Stimulated activated naive CD4-positive, alpha-beta T cell treated with Interleukin-2 at 50 U/mL for 16 hours (primary cell): ENCODE measurements around the gene FBXL16.
A peak's percentile ranks its signal among the peaks of the same experiment; 100 is the strongest.

Source experiments
- DNase-seq: peaks from one replicate; lab custom pipeline; 2025; lab: John Stamatoyannopoulos, UW

Gene FBXL16

DNA sequence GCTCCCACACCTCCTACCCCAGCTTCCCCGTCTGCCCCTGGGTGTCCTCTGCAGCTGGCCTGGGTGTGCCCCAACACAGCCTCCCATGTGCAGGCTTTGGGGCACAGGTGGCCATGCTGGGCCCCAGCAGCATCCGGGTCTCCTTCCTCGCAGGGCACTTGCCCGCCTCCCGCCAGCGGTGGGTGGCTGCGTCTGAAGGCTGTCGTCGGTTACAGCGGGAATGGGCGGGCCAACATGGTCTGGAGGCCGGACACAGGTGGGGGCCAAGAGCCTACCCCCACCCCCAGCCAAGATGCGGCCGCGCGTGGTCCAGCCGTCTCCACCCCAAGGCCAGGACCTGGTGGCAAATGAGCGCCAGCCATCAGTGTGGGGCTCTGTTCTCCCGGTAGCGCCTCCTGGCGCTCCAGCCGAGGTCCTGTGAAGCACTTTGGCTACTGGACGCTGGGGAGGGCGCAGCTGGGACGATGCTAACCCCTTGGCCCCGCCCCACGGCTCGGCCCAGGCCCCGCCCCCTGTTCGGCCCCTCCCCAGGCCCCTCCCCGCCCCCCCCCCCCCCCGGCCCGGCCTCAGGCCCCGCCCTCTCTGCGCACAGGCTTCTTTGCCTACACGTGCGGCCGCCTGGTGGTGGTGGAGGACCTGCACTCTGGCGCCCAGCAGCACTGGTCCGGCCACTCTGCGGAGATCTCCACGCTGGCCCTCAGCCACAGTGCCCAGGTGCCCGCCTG is 45.0 kb downstream of the FBXL16 start:
- peak; percentile 69 for DNase-seq

DNA sequence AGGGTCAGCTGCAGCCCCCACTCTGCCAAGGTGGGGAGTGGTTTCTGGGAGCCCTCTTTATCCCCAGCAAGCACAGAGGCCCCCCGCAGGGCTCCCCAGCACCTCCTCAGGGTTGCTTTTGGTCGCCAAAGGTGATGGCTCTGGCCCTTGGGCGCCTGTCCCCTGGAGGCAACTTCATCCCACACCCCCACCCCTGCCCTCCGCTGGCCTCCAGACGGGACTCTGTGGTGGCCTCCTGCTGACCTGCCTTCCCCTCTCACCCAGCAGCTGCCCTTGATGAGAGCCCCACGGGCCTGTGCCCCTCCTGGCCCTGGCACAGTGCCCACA is 45.5 kb downstream of the FBXL16 start:
- no peak for DNase-seq

DNA sequence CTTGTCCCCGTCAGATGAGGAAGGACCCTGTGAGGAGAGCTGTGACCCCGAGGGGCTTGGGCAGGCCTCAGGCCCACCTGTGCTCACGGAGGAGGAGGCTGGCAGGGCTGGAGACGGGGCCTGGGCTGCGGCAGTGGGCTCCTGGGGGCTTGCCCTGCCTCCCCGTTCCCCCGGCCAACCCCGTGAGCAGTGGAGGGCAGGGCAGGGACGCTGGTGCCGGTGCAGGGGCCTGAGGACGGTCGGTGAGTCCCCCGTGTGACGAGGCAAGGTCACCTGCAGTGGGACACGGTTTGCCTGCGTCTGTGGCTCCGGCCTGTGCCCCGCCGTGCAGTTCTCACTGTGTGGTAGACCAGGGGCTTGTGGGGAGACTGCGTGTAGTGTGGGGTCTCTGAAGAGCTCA is 46.0 kb downstream of the FBXL16 start:
- DNase-seq = no peak

DNA sequence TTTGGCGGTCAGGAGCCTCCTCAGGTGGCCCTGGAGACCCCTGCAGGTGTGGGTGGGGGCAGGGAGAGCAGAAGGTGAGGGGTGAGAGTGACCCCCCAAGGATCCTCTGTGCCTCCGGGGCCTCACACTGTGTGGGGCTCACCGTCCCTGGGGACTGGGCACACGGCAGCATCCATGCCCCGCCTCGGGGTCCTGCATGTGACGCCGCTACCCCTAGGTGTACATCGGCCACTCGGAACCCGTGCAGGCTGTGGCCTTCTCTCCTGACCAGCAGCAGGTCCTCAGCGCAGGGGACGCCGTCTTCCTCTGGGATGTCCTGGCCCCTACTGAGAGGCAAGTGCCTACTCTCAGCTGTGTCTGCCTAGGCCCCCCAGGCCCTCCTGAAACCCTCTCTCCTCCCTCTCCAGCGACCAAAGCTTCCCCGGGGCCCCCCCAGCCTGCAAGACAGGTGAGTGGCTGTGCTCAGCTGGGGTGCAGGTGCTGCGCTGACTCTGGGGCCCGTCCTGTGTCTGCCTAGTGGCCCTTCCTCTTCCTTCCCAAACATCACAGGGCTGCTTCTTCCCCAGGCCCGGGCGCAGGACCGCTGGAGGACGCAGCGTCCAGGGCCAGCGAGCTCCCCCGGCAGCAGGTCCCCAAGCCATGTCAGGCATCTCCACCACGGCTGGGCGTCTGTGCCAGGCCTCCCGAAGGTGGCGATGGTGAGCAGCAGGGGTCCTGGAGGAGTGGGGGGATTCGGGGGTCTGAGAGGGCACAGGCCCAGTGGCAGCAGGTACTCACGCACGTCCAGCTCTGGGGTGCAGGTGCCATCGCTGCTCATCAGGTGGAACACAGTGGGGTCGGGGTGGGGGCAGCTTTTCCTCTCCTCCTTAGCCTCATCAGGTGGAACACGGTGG is 46.7 kb downstream of the FBXL16 start:
- DNase-seq = no peak

DNA sequence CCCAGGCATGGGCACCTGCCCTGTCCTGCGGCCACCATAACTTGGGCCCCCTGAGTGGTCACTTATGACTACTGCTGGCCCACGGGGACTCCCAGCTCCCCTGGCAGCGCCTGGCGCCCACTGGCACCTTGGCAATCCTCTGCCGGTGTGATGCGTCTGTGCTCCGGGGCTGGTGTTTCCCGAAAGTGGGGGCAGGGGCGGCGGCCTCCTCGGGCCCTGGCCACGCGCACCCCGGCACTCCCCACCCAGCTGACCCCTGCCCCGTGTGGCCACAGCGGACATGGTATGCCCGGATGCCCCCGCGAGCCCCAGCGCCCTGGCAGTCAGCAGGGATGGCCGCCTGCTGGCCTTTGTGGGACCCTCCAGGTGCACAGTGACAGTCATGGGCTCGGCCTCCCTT is 48.1 kb downstream of the FBXL16 start:
- DNase-seq = no peak

DNA sequence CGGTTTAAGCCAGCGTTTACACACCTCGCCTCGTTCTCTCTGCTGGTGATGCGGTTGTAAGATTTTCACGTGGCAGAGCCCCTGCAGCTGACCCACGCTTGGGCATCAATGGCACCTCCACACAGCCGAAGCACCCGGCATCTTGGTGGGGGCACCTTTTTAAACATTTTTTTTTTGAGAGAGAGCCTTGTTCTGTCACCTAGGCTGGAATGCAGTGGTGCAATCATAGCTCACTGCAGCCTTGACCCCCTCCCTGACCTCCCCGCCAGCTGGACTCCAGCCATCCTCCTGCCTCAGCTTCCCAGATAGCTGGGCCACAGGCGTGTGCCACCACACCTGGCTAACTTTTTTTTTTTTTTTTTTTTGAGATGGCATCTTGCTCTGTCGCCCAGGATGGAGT is 51.6 kb downstream of the FBXL16 start:
- DNase-seq = no peak

DNA sequence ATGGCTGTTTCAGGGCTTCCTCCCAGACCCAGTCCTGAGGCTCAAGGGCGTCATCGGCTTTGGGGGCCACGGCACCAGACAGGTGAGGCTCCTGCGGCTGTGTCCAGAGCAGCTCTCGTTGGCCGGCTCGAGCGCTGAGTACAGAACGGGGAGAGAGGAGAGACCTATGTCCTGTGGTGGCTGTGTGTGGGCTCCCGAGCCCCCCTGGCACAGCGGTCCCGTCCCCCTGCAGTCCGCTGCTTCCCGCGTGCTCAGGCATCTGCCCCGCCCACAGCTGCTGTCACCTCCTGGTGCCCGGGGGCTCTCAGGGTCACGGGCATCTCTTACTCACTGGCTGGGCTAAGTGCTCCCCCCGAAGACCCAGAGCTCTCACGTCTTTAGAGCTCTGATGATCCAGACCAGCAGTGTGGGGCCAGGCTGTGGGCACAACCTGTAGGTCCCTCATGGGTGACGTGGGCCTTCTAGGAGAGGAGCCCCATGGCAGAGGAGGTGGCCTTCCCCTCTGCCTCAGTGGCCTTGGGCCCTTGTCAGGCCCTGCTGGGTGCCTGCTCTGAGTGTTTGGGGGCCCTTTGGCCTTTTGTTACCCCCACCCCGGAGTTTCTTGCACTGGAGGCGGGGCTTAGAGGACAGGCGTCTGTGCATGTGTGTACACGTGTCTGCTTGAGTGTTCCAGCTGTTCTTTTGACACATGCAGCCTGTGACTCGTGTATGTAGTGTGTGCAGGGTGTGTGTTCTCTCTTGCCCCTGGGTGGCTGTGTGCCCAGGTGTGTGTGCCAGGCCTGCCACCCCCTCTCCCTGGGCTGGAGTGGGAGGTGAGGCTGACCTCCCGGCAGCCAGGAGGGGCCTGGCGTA is 52.9 kb downstream of the FBXL16 start:
- no peak for DNase-seq

DNA sequence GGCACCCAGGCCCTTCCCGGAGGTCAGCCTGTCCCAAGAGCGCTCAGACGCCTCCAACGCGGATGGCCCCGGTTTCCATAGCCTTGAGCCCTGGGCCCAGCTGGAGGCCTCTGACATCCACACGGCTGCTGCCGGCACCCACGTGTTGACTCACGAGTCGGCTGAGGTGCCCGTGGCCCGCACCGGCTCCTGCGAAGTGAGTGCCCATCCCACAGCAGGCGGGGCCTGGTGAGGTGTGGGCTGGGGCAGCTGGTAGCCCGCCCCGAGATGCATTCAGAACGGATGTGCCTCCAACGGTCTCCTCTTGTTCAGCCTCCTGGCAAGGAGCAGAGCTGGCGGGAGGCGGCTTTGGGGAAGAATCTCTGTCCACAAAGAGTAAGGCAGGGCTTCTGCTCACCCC is 53.8 kb downstream of the FBXL16 start:
- no peak for DNase-seq

DNA sequence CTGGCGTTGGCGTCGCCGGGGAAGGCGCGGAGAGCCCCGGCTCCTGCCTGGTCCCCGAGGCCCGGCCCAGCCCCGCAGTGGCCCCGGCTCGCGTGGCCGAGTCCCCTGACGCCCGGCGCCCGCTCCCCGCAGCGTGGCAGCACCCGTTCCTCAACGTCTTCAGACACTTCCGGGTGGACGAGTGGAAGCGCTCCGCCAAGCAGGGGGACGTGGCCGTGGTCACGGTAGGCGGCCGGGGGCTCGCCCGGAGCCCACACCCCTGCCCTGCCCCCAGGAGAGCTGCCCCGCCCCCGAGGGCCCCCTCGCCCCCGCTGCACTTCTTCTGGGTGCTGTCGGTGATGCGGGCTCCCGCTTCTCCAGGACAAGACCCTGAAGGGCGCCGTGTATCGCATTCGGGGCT is 56.0 kb downstream of the FBXL16 start:
- no peak for DNase-seq

DNA sequence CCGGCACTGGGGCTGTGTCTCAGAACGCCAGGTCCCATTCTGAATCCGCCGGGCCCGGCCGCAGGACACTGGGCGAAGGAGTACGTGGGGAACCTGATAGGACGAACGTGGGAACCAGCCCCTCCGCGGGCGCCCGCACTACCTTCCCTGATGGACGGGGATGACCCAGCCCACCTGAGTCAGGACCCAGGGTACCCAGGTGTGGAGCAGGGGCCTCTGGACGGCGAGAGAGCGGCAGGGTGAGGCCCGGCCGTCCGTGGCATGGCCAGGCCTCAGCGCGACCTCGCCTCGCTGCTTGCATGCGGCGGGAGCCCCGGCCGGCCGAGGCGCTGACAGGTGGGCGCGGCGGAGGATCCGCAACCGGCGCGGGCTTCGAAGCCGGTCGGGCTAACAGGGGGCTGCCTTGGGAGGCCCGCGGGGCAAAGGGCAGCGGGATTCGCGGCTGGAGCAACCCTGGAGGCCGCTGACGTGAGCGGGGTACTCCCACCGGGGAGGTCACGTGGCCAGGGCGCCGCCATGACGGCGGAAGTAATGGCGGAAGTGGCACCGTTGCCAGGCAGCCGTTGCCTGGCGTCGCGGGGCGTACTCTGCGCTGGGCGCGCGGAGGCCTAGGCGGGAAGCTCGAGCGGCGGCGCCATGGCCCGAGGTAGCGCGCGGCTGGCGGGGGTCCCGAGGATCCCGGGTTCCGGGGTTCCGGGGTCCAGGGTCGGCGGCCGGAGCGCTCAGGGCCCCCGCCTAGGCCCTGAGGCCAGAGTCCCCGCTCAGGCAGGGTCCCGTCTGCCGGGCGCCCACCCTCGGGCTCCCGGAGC is 56.6 kb downstream of the FBXL16 start, which contains the start of gene WDR90:
Gene WDR90, plus strand, starts transcription at position 585 of the 809 bp plus-strand sequence. Its CDS starts 52 bp downstream, at position 637.
- peak; percentile 91 for DNase-seq

DNA sequence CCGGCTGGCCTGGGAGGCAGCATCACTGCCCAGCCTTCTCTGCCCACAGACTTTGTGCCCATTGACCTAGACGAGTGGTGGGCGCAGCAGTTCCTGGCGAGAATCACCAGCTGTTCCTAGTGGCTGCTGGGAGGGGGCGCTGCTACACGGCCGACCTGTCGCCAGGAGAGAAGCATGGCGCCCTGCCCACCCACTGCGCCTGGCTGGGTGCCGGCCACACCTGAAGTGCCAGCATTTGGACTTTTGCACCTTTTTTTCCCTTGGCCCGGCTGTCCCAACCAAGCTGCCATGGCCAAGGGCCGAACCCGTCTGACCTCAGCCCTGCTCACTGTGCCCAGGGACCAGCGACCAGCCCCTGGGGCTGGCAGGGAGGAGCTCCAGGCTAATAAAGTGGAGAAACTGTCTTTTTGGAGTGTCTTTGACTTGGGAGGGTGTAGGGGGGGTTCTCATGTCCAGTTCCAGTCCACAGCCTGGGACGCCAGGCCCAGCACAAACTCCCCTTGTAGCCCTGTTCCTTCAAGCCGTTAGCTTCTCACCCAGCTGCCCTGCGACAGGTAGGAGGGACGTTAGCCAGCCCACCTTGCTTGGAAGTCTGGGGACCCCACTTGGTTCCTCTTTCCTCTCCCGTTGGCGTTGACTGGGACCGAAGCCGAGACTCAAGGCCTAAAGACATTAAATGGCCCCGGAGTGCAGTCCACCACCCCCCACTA is 57.4 kb downstream of the FBXL16 start:
- DNase-seq = peak; percentile 46

DNA sequence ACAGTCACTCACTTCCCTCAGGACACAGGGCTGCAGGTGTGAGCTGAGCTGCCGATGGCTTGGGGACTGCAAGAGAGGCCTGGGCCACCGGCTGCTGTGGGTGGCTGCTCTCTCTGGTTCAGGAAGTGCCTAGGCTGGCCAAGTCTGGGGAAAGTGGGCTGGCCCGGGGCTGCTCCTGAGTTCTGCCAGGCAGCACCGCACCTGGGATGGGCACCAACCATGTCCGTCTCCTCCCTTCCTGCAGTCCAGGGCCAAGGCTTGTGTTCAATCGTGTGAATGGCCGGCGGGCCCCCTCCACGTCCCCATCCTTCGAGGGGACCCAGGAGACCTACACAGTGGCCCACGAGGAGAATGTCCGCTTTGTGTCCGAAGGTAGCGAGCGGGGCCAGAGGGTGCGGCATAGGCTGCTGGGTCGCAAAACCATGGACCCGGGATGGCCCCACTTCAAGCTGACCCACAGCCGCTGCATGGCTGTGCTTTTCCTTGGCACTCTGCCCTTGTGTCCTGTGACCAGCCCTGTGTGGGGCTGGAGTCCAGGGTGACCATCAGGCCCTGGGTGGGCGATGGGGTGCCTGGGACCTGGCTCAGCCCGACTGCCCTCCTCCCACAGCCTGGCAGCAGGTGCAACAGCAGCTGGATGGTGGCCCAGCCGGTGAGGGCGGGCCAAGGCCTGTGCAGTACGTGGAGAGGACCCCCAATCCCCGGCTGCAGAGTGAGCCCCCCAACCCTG is 58.3 kb downstream of the FBXL16 start:
- no peak for DNase-seq

DNA sequence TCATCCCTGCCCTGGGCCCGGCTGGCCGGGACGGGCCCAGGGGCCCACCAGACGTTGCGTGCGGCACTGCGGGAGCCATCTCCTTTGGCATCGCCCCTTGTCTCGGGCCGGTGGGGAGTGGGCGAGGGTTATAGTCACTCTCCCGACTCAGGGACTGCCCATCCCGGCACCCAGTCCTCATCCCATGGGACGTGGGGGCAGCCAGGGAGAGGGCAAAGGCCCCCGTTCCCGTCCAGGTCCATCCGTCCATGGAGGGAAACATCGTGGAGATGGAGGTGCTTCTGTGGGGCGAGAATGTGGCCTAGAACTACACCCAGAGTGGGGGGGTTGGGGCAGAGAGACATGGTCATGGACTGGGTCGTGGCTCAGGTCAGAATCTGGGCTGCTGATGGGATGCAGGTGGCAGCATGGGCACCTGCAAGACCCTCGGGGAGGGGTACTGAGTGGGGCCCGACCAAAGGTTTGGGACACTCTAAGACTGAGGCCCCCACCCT is 58.9 kb downstream of the FBXL16 start:
- no peak for DNase-seq

DNA sequence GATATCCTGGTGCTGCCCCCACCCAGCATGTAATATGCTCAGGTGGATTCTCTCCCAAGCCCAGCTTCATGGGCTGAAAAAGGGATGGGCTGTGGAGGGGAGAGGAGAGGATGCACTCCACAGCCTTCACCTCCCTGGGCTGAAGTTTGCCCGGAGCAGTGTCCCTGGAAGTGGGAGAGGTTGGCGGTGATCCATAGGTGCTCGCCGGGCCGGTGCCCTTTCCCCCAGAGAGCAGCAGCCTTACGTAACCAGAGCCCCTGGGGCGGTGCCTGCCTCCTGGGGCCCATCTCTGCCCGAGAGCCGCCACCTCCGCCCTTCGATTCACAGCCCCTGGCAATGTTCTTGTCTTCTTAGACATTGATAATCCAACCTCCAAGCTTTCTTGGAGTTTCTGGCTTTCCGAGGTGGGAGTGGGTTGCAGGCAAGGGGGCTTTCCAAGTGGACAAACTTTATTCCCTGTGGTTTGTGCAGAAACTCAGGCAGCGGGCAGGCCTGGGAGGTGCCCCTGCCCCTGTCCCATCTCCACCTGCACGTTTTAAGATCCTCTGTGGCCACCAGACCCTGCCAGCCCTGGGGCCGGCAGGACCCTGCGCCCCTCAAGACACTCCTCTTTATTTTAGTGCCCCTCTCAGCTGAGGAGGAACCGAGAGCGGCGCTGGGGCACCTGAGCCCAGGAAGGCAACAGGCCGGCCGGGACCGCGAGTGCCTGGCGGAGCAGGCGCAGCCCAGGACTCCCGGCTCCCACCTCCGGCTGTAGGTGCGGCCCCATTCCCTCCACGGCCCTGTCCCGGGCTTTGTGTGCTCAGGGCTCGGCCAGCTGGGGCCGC is 59.5 kb downstream of the FBXL16 start:
- no peak for DNase-seq

DNA sequence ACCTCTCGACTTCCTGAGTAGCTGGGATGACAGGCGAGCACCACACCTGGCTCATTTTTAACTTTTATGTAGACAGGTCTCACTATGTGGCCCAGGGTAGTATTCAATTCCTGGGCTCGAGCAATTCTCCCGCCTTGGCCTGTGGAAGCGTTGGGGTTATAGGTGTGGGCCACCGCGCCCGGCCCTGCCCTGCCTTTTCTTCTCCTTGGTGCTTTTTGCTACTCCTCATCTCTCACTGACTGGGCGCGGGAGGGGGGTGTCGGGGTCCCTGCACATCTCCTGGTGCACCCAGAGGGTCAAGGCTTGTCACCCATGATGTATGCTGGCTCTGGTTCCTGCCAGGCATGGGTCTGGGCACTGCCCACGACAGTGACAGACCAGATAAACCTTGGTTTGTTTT is 61.0 kb downstream of the FBXL16 start:
- no peak for DNase-seq

DNA sequence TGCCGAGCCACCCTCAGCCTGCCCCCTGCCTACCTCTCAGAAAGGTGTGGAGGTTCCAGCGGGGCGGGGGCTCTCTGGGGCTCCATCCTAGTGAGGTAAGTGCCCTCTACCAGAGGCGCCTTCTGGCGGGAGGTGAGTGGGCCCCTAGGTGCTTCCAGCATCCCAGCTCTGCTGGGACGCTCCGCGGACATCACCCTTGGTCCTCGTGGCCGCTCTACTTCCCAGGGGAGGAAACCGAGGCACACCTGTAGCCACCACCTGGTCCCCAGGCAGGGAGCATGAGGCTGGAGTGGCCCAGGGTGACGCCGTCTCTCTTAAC is 62.6 kb downstream of the FBXL16 start:
- no peak for DNase-seq
